GM21381 (cell line): ENCODE data around the gene FAM135A.
"Not testable (repeated sequence)": the region's sequence is repeated elsewhere in the genome, so short reads cannot be mapped to it uniquely, and the experiment has no call there.

ENCODE experiments used
- ATAC-seq: cut with Tn5 transposase; IDR thresholded peaks from one replicate; pipeline ENCODE4 v1.9.1; 2021; ENCODE audit warnings: mild to moderate bottlenecking, moderate library complexity; ENCODE audit not compliant: unreplicated experiment

FAM135A gene

DNA sequence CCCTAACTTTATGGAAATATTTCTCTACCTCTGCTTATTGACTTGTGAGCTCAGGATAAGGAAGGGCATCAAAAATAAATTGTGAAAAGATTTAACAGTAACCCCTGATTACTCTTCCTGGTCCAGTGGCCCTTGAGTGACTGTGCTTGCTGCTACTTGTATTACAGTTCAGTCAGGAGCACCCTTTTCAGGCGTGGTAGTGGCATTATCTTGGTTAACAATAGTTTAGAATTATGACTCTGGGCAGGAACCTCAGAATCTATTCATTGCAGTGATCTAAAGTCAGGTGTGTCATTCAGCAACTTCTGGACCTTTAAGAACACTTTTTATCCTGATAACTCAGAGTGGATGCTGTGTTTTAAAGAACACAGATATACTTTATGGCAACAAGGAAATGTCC lies 43.4 kb downstream of the FAM135A start:
- no peak for ATAC-seq

DNA sequence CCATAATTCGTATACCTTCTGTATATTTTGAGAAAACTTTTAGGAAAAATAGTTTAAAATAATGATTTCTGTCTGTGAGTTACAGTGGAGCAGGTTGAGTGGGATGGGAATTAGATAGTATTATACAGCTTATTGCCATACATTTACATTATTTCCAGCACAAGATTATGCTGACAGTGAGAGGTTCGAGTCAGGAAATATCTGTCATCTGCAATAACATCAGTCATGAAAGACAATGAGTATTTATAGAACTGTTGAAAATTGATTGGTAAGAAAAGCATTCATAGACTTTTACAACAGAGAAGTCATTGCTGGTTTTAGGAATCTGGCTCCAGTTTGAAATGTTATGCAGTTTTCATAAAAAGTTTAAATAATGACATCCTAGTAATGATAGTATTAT lies 45.9 kb downstream of the FAM135A start:
- no peak for ATAC-seq

DNA sequence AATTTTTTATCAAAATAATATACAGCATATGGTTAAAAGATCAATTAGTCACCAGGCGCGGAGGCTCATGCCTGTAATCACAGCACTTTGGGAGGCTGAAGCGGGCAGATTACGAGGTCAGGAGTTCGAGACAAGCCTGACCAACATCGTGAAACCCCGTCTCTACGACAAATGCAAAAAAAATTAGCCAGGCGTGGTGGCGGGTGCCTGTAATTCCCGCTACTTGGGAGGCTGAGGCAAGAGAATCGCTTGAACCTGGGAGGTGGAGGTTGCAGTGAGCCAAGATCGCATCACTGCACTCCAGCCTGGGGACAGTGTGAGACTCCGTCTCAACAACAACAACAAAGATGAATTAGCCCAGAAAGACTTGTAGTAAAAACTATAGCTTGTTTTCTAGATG lies 46.4 kb downstream of the FAM135A start:
- not testable (repeated sequence) for ATAC-seq

DNA sequence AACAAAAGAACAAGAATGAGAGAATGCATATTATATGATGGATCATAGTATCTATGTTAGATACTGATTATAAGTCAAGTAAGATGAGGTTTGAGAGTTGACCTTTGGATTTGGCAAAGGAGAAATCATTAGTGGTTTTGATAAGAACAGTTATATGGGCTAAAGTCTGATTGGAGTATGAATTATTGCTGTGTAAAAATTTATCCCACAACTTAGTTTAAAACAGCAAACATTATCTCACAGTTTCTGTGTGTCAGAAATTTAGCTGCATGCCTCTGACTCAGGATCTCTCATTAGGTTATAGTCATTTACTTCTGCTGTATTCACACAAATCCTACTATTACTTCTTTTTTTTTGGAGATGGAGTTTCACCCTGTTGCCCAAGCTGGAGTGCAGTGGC lies 56.7 kb downstream of the FAM135A start:
- ATAC-seq: no peak

DNA sequence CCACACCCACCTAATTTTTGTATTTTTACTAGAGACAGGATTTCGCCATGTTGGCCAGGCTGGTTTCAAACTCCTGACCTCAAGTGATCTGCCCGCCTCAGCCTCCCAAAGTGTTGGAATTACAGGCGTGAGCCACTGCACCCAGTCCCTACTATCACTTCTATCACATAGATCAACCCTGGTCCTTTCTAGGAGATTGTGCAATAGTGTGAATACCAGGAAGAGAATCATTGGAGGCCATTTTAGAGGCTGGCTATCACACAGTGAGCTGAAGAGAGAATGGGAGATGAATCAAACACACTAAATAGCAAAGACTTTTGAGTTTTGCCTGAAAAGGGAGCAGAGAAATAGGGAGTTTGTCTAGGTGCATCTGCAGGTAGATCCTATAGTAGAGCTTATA lies 57.2 kb downstream of the FAM135A start:
- not testable (repeated sequence) for ATAC-seq

DNA sequence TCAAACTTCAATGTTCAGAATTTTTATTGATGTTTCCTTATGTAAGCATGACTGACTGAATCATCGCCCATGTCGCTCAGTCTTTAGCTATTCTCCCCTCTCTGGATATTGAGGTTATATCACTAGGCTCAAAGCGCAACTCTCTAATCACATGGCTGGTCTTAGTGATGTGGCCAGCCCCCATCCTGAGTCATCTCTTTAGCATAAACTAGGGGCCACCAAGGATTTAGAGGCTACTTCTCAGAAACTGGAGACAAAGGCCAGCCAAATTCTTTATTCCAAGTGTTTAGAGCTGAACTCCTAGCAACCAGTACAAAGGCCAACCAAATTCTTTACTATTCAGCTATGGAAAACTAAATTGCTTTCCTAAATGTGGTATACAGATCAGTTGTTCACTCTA lies 61.4 kb downstream of the FAM135A start:
- no peak for ATAC-seq

DNA sequence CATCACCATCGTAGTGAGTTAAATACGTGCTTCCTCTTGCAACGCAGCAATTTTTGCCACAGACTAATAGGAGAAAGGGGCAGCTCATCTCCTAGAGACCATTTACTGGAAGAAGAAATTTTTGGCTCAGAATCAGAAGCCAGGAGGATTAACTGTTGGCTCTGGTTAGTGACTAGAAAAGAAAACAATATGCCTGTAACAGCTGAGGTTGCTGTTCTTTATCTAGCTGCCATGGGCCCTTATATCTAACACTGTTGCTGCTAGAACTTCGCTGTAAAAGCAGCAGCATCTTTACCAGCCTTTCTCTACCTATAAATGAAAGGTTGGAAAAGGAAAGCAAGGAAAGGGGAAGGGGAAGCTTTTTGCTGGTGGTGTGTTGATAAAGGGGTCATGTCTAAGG lies 65.9 kb downstream of the FAM135A start:
- ATAC-seq: no peak

DNA sequence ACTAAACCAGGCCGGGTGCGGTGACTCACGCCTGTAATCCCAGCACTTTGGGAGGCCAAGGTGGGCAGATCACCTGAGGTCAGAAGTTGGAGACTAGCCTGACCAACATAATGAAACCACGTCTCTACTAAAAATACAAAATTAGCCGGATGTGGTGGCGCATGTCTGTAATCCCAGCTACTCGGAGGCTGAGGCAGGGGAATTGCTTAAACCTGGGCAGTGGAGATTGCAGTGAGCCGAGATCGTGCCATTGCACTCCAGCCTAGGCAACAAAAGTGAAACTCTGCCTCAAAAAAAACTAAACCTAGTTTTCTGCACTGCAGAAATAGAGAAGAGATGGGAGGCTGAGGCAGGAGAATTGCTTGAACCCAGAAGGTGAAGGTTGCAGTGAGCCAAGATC lies 73.3 kb downstream of the FAM135A start:
- not testable (repeated sequence) for ATAC-seq

DNA sequence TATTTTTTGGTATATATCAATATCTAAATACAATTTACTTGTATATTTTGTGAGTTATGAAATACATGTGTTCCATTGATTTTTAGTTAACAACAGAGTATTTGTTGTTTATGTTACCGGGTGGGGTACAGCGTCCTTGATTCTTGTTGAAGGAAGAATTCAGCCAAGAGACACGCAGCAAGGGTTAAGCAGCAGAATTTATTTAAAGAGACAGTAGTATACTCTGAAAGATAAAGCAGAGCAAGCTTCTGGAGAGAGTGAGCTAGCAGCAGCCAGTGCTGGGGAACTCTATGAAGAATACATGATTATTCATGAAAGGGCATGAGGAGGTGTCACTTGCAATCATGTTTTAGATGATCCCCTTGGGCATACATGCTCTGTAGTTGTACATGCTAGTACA lies 76.1 kb downstream of the FAM135A start:
- no peak for ATAC-seq

DNA sequence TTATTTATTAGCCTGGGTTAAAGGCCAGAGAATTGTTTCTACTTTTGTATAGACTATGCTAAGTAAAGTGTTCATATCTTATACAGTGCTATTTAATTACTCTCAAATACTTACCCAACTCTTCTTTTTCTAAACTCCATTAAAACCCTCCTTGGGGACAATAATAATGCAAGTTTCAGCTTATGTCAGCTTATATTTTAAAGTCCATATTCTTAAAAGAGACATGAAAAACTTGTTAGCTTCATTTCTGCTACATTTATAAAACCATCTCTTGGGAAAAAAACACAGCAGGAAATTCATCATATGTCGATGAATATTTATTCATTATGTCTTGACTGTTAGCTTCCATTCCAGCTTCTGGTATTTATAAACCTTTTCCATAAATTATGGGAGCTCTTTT lies 81.5 kb downstream of the FAM135A start:
- no peak for ATAC-seq

DNA sequence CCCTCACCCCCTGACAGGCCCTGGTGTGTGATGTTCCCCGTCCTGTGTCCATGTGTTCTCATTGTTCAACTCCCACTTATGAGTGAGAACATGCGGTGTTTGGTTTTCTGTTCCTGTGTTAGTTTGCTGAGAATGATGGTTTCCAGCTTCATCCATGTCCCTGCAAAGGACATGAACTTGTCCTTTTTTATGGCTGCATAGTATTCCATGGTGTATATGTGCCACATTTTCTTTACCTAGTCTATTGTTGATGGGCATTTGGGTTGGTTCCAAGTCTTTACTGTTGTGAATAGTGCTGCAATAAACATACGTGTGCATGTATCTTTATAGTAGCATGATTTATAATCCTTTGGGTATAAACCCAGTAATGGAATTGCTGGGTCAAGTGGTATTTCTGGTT lies 82.5 kb downstream of the FAM135A start:
- ATAC-seq: not testable (repeated sequence)

DNA sequence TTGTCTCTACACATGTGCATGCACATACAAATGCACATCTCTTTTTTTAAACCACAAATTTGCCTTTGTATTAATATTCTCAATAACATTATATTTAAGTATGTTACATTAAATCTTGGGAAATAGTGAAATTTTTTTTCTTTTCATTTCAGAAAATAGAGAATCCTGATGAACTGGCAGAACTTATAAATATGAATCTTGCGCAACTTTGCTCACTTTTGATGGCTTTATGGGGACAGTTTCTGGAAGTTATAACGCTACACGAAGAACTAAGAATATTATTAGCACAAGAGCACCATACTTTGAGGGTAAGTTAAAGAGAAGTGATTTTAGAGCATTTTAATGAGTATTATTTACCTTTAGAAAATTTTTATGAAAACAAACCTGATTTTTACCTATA lies 89.2 kb downstream of the FAM135A start:
- no peak for ATAC-seq

DNA sequence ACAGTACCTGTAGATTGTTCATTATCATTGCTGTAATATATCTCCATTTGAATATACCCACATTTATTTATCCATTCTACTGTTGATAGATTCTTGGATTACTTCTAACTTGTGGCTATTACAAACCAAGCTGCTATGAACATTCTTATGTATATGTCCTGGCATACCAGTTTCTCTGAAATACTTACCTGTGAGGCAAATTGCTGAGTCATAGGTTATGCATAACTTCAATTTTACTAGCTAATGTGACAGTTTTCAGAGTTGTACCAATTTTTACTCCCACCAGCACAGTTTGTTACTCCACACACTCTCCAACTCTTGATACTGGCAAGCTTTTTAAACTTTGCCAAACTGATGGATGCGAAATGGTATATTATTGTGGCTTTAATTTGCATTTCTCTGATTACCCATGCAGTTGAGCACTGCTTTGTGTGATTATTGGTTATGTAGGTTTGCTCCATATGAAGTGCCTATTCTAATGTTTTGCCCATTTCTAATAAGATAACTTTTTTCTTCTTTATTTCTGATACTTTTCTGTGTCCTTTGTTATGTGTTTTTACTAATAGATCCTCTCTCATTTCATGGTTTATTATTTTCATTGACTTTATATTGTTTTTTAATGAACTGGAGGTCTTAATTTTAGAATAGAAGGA lies 90.6 kb downstream of the FAM135A start:
- ATAC-seq: no peak

DNA sequence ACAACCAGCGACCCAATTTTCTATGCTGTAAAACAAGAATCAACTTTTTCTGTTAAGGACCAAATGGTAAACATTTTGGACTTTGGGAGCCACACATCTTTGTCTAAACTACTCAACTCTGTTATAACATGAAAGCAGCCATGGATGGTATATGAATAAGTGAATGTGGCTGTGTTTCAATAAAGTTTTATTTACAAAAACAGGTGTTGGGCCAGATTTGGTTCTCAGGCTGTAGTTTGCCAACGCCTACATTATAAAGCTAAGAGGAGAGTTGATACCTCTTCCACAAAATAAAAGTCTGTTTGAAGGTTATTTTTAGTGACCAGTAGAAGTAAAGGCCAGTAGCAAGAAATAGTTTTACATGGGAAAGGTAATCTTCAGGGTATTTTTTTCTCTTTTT lies 93.0 kb downstream of the FAM135A start:
- no peak for ATAC-seq

DNA sequence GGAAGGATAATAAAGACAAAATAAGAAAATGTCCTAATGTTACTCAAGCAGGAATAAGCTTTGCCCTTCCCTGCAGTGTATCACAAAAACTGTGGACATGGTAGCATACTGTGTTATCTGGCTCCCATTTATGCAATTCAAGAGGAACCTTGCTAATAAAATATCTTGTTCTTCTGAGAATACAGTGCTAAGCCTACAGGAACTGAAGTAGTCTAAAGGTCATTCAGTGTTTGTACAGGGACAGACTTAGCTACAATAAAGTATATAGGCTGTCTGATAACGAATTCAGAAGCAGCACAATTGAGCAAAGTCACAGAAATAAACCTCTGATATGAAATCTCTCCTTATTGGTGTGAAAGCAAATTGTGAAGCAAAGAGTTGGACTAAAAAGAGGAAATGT lies 93.9 kb downstream of the FAM135A start:
- ATAC-seq: no peak

DNA sequence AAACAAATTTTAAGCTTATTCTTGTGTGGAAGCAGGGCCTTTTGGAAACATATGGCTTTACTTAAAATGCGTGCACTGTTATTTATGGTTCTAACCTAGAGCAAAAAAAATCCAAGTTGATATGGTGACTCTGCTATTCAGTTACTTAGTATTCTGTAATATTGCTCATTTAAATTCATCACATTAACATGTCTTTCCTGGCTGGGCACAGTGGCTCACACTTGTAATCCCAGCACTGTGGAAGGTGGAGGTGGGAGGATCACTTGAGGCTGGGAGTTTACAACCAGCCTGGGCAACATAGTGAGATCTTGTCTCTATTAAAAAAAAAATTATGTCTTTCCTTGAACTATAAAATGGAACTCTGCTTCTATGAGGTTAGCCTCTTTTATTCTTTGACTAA lies 95.6 kb downstream of the FAM135A start:
- no peak for ATAC-seq

DNA sequence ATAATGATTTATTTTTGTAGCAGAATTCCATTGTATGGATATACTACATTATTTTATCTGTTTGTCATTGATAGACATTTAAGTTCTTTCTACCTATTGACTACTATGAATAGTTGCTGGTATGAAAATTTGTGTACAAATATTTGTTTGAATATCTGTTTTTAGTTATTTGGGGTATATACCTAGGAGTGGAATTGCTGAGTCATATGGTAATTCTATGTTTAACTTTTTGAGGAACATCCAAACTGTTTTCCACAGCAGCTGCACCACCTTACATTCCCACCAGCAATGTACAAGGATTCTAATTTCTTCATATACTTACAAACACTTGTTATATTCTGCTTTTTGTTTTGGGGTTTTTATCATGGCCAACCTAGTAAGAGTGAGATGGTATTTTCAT lies 97.3 kb downstream of the FAM135A start:
- no peak for ATAC-seq

DNA sequence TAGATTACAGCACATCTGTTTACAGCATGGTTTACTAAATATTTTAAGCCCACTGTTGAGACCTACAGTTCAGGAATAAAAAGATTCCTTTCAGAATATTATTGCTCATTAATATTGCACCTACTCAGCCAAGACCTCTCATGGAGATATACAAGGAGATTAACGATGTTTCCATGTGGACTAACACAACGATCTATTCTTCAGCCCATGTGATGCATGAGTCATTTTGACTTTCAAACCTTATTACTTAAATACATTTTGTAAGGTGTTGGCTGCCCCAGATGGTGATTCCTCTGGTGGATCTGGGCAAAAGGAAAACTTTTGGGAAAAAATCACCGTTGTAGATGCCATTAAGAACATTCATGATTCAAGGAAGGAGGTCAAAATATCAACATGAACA lies 105.4 kb downstream of the FAM135A start:
- no peak for ATAC-seq

DNA sequence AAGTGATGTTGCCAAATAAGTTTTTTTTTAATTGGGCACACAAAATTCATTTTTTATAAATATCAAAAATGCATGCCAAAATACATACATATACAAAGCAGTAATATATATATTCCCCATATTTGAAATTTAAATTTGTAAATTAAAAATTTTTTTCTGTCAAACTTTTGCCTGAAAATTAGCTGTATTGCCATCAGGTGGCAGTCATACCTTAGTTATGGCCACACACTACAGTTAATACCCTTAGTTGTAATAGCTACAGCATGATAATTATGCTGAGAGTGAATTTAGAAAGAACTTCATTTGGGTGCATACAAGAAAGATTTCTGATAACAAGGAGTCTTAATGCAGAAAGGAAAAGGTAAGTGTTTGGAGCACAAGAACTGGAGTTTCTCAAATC lies 107.3 kb downstream of the FAM135A start:
- ATAC-seq: no peak

DNA sequence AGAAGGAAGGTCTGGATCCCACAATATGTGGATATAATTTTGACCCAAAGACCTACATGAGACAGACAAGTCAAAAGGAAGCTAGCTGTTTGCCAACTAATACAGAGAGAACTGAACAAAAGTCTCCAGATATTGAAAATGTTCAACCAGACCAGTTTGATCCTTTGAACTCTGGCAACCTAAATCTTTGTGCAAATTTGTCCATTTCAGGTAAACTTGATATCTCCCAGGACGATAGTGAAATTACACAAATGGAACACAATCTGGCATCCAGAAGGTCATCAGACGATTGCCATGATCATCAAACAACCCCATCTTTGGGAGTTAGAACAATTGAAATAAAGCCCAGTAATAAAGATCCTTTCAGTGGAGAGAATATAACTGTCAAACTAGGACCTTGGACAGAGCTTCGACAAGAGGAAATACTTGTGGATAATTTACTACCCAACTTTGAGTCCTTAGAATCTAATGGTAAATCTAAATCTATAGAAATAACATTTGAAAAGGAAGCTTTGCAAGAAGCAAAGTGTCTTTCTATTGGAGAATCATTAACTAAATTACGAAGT lies 111.5 kb downstream of the FAM135A start:
- no peak for ATAC-seq

DNA sequence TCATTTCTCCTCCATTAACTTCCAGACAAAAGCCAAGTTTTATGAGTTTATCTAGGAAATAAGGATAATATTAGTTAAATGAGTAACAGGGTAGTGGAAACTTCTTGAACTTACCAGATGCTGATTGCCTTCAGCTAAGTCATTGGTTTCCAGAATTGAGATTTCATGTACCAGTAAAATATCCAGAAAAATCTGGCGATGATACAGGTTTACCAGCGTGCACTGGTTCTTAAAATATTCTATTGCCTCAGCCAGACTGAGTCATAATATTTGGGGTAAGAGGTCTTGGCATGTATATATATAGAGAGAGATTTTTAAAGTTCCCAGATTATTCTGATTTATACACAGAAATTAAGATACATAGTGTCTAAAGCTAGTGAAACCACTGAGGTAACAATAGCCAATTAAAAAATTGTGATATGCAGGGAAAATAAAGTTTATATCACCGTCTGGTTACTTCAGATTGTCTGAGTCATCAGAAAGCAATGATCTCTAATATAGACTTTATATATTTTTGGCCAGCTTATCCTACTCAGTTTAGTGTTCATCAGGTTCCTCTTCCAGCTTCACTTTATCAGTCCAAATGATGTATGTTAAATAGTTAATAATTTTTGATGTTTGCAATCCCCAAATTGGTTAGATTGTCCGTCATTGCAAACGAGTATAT lies 113.9 kb downstream of the FAM135A start:
- ATAC-seq: no peak

DNA sequence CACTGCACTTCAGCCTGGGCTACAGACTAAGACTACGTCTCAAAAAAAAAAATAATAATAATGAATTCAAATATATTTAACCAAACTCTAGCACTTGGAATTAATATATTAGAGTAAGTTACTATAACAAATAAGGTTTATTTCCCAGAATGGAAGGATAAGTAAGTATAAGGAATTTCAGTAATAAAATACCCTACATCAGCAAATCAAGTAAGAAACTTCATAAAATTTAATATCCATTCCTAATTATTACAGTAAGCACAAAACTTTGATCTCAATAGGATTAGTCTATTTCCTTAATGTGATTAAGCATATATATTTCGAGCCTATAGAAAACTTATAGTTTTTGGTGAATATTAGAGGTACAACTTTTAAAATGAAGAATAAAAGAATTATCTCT lies 116.7 kb downstream of the FAM135A start:
- no peak for ATAC-seq

DNA sequence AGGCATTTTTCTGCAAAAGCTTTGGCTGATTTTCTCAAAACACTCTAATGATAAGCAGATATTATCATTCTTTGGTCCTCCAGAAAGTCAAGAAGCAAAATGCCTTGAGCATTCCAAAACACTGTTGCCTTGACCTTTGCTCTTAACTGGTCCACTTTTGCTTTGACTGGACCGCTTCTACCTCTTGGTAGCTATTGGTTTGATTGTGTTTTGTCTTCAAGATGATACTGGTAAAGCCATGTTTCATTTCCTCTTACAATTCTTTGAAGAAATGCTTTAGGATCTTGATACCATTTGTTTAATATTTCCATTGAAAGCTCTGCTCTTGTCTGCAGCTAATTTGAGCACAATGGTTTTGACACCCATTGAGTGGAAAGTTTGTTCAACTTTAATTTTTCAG lies 117.8 kb downstream of the FAM135A start:
- no peak for ATAC-seq
